Mucosa of descending colon (tissue), 3 donors: ENCODE measurements around the gene CNPY1. TPM values are rescaled to one million over a fixed set of nuclear protein-coding genes. Genes with fewer than 3 reads are reported as not detected.

ENCODE experiments used
- ATAC-seq: fragments of 200-7000 bp; cut with Tn5 transposase; one replicate; pipeline ENCODE4 v1.9.1; 2020; ENCODE audit warnings: mild to moderate bottlenecking, moderate library complexity
- DNase-seq, 3 donors: peaks; one replicate each; pipeline ENCODE4 v3.0.0-alpha.2; 2020
- H3K36me3 ChIP-seq: fragments of 200-600 bp; one replicate; pipeline ENCODE4 v1.8.0; 2021; ENCODE audit warnings: low read depth, mild to moderate bottlenecking
- H3K4me1 ChIP-seq: fragments of 200-600 bp; one replicate; pipeline ENCODE4 v1.8.0; 2021; ENCODE audit warnings: low read depth, mild to moderate bottlenecking
- H3K4me3 ChIP-seq: fragments of 200-600 bp; one replicate; pipeline ENCODE4 v1.8.0; 2021; ENCODE audit warnings: mild to moderate bottlenecking
- H3K9me3 ChIP-seq: fragments of 200-600 bp; one replicate; pipeline ENCODE4 v1.8.0; 2021; ENCODE audit warnings: mild to moderate bottlenecking
- CTCF ChIP-seq: fragments of 200-600 bp; IDR thresholded peaks from one replicate; pipeline ENCODE4 v1.8.0; 2022; ENCODE audit warnings: antibody characterized with exemption, mild to moderate bottlenecking
- intact Hi-C, 2 donors: fragments of 100-400 bp; cut with DNase I in 1 of 2; cut with micrococcal nuclease in 1 of 2; formaldehyde crosslinking; loops; one replicate each; pipeline versions ENCODE4 v1.11.0 to v1.11.1; 2022; cut with DNase I, micrococcal nuclease
- total RNA-seq, 3 donors: library from RNA; stranded (reverse); fragmentation: NEBNext Ultra II Directional in 2 of 3; extraction: Animal tissue kit (Norgen Biotek cat#: 25700) in 2 of 3; gene quantifications; one replicate each; pipeline versions ENCODE4 v1.2.1 to v1.2.4, GENCODE V29; 2021 to 2023
- donor health status: DM: no; HTN: no; CAD: no; lungs with moderate emphysema.
- donor health status: DM: no; HTN: no; CAD: no.
- donor health status: DM: no; HTN: yes; CAD: no.

The CNPY1 gene
- total RNA-seq, 3 donors from 2014 or later, result not detected

- Histone ChIP-seq H3K36me3 (no peaks in the 10 kb centered on the region), H3K9me3 (no peaks in the 10 kb centered on the region), H3K4me3 (no peak overlapping the region), H3K4me1 (peaks cover 19% of the 10 kb centered on the region)
- TF ChIP-seq CTCF, result no peak
- intact Hi-C loops, result no loop called here
- no peak for DNase-seq
- no peak for ATAC-seq
These were observed 76.2 kb downstream of the CNPY1 start for GRCh38 chr7:155470186-155470487.

- H3K4me1 ChIP-seq, result peaks cover 19% of the 10 kb centered on the region
- H3K9me3 ChIP-seq, result no peaks in the 10 kb centered on the region
- no peak overlapping the region for H3K4me3 ChIP-seq
- no peak for TF ChIP-seq CTCF
- no peak for DNase-seq
- no peaks in the 10 kb centered on the region for H3K36me3 ChIP-seq
- intact Hi-C loops, result no loop called here
- ATAC-seq, result no peak
These were observed 76.8 kb downstream of the CNPY1 start for GRCh38 chr7:155469311-155470185.

GRCh38 chr7:155468785-155469148 lies 77.6 kb downstream of the CNPY1 start:
- no peak for ATAC-seq
- Histone ChIP-seq H3K4me3 (no peak overlapping the region), H3K9me3 (no peaks in the 10 kb centered on the region)

GRCh38 chr7:155467846-155468784 lies 78.2 kb downstream of the CNPY1 start:
- Histone ChIP-seq H3K4me3 (no peak overlapping the region), H3K36me3 (no peaks in the 10 kb centered on the region), H3K4me1 (peaks cover 19% of the 10 kb centered on the region), H3K9me3 (no peaks in the 10 kb centered on the region)
- DNase-seq (no peak), ATAC-seq (no peak)
- TF ChIP-seq CTCF, result no peak
- intact Hi-C loops, result no loop called here

More at GRCh38 chr7:155468785-155469148, 77.6 kb downstream of the CNPY1 start:
- no peak for DNase-seq
- Histone ChIP-seq H3K36me3 (no peaks in the 10 kb centered on the region), H3K4me1 (peaks cover 19% of the 10 kb centered on the region)
- no peak for TF ChIP-seq CTCF
- intact Hi-C loops, result no loop called here

GRCh38 chr7:155466814-155467733 lies 79.3 kb downstream of the CNPY1 start:
- no peaks in the 10 kb centered on the region for H3K36me3 ChIP-seq
- TF ChIP-seq CTCF, result no peak
- peak in 1 of 3 donors; percentile 21 for DNase-seq
- H3K9me3 ChIP-seq, result no peaks in the 10 kb centered on the region
- H3K4me1 ChIP-seq, result peaks cover 19% of the 10 kb centered on the region
- peak; percentile 30 for ATAC-seq
- H3K4me3 ChIP-seq, result no peak overlapping the region
- intact Hi-C loops, result no loop called here
